OCI-LY3 (cell line): ENCODE results near the gene MYH10.

Experiments used
- EZH2phosphoT487 ChIP-seq: fragments of 200-600 bp; shearing (Covaris generic); IDR thresholded peaks from 2 replicates; pipeline ENCODE4 v1.6.1; 2018; ENCODE audit warnings: antibody characterized with exemption, mixed run types, low read depth
- TF ChIP-seq, protein P1 (sequence below): fragments of 200-600, 300-600 bp; sonication (generic); IDR thresholded peaks from 2 replicates; pipeline ENCODE4 v1.5.1; 2014; ENCODE audit warnings: antibody characterized with exemption, low read length, low read depth

- TF ChIP-seq, protein P1, sequence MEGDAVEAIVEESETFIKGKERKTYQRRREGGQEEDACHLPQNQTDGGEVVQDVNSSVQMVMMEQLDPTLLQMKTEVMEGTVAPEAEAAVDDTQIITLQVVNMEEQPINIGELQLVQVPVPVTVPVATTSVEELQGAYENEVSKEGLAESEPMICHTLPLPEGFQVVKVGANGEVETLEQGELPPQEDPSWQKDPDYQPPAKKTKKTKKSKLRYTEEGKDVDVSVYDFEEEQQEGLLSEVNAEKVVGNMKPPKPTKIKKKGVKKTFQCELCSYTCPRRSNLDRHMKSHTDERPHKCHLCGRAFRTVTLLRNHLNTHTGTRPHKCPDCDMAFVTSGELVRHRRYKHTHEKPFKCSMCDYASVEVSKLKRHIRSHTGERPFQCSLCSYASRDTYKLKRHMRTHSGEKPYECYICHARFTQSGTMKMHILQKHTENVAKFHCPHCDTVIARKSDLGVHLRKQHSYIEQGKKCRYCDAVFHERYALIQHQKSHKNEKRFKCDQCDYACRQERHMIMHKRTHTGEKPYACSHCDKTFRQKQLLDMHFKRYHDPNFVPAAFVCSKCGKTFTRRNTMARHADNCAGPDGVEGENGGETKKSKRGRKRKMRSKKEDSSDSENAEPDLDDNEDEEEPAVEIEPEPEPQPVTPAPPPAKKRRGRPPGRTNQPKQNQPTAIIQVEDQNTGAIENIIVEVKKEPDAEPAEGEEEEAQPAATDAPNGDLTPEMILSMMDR, result no peak
- TF ChIP-seq EZH2phosphoT487, result no peak
Measured at GRCh38 chr17:8448310-8448709, 182.2 kb downstream of the MYH10 start.
